ENCODE measurements around the gene CLPSL2.

GRCh38 chr6:35730745-35731413, 45.5 kb upstream of the CLPSL2 start:
- no peak for TF ChIP-seq EZH2 (optimal IDR thresholded peaks at IDR 0.05; ENCODE audit: low read depth, low read length)
- TF ChIP-seq CTCF (IDR thresholded peaks at IDR 0.05; ENCODE audit: low read length) = no peak

Measured in MM.1S (cell line).